Keratinocyte (primary cell): Measurements from ENCODE around the gene RHOBTB1.

ENCODE experiments used
- CTCF ChIP-seq, 3 experiments: IDR thresholded peaks in 1 of 3; conservative IDR thresholded peaks in 1 of 3; optimal IDR thresholded peaks in 1 of 3; 2 replicates in 2 of 3; 3 replicates in 1 of 3; pipeline versions ENCODE3 to v1.5.1; 2011; ENCODE audit warnings: low read length in 3 of 3, mild to moderate bottlenecking in 3 of 3, moderate library complexity in 2 of 3, control low read depth in 1 of 3, inconsistent platforms in 1 of 3; ENCODE audit not compliant: insufficient read depth in 2 of 3; ENCODE audit errors: extremely low read depth in 1 of 3
- EZH2 ChIP-seq: IDR thresholded peaks from one replicate; pipeline ENCODE4 v1.6.1; 2012; ENCODE audit warnings: inconsistent platforms, mild to moderate bottlenecking, low read length, moderate library complexity

GRCh38 chr10:60973086-60973485 lies 29.1 kb upstream of the RHOBTB1 start:
- no peak for TF ChIP-seq CTCF (optimal IDR thresholded peaks at IDR 0.05 in 1 of 3, IDR thresholded peaks at IDR 0.05 in 1 of 3, conservative IDR thresholded peaks at IDR 0.05 in 1 of 3; ENCODE audit: extremely low read depth in 1 of 3, insufficient read depth in 2 of 3, low read length in 3 of 3)
- no peak for TF ChIP-seq EZH2
